CD4-positive, alpha-beta T cell treated with Interleukin-4 for 4 hours (primary cell): ENCODE data around the gene SS18L1.

Experiments
- DNase-seq: peaks from one replicate; pipeline ENCODE4 v3.0.0-alpha.2; 2020

Gene SS18L1

GRCh38 chr20:62174870-62175624 is 31.5 kb downstream of the SS18L1 start:
- DNase-seq, result no peak

DNA sequence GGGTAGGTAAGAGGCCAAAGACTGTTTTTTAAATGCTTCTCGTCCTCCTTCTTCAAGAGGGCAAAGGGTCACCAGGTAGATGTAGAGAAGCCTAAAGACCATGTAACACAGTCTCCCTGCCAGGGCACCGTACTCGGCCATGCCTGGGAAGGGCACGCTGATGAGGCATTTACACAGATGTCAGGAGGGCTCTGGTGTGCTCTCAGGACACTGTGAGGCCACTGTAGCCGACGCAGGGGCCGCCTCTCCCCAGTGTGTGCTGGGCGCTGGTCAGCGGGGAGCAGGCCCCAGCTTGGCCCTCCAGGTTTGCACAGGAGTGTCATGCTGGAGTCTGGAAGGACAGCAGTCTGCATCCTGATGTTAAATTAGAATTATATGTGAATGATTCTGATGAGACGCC is 32.1 kb downstream of the SS18L1 start:
- no peak for DNase-seq

DNA sequence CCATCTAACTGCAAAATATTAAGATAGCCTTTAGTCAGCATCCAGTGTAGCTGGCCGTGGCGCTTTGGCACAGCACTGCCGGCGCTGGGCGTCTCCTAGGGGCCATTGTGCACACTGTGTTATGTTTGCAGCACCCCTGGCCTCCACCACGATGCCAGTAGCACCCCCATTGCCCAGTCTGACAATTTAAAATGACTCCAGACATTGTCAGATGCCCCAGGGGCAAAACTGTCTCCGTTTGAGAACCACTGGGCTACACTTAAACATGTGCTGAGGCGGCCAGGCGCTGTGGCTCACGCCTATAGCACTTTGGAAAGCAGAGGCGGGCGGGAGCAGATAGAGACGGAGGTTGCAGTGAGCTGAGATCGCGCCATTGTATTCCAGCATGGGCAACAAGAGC is 33.3 kb downstream of the SS18L1 start:
- DNase-seq, result no peak

GRCh38 chr20:62177307-62177706 is 33.7 kb downstream of the SS18L1 start:
- DNase-seq, result no peak

- DNase-seq, result no peak
These were observed 35.0 kb downstream of the SS18L1 start for GRCh38 chr20:62178316-62179161.

DNA sequence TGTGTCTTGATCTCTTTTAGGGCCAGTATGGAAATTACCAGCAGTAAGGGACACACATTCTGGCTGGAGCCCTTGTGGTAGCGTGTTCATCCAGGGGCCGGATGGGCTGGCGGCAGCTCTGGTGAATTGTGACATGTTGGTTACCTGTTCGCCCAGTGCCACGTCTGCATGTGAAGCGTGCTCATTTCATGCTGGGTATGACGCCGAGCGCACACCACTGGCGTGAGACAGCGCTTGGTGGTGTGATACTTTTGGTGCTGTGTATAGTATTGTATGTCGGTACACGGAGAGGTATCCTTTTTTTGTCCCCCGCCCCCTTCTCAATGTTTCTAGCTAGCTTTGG is 35.6 kb downstream of the SS18L1 start:
- no peak for DNase-seq

DNA sequence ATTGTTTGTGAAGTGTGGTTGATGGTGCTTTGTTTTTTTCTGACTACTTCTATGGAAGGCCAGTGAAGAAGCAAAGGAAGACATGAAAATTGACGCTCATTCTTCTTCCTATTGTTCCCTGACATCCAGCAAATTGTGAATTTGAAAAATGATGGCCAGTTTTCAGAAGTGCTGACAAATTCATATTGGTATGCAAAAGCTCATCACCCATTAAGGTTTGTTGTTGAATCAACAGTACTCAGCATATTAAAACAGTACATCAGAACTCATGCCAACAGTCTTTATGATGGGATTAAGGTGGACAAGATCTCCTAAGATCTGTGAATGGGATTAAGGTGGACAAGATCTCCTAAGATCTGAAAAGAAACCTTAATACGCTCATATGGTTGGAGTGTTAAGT is 38.2 kb downstream of the SS18L1 start:
- no peak for DNase-seq

GRCh38 chr20:62182469-62183425 is 39.2 kb downstream of the SS18L1 start, which contains the start of gene MTG2:
Gene MTG2 (plus strand): TSS chr20:62183028. CDS start chr20:62193421, 10,393 bp downstream.
- peak; percentile 93 for DNase-seq

- DNase-seq, result no peak
These were observed 40.0 kb downstream of the SS18L1 start for GRCh38 chr20:62183426-62184142.

- DNase-seq, result no peak
These were observed 42.5 kb downstream of the SS18L1 start for GRCh38 chr20:62186096-62186426.

- no peak for DNase-seq
These were observed 43.6 kb downstream of the SS18L1 start for GRCh38 chr20:62186887-62187866.

DNA sequence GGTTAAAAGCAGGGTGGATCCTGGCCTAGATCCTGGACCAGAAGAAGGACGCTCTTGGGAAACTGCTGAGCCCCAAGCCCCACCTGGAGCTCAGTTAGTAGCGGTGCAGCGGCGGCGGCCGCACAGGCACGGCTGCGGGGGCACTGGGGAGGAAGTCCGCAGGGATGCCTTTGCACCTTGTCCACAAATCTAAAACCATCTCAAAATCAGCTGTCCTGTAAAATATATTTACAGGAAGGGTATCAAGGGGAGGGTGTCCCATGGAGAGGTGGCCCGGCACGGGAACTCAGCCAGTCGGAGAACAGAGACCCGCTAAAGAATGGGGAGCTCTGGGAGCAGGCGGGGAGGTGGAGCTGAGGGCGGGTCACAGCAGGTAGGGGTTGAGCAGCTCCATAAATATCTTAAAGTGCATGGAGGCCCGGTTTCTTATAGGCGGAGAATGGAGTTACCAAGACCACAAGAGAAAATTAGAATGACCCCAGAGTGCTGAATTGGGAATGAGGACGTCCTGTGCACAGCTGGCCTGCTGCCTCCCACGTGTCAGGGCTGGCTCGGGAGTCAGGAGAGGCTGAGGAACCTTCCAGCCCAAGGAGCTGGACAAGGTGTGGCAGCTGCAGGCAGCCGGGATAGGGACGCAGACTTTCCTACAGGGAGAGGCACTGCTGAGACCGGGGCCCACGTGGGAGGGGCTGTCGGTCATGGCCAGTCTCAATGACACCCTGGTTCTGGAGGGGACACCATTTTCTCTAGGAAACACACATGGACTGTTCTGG is 47.3 kb downstream of the SS18L1 start:
- no peak for DNase-seq

DNA sequence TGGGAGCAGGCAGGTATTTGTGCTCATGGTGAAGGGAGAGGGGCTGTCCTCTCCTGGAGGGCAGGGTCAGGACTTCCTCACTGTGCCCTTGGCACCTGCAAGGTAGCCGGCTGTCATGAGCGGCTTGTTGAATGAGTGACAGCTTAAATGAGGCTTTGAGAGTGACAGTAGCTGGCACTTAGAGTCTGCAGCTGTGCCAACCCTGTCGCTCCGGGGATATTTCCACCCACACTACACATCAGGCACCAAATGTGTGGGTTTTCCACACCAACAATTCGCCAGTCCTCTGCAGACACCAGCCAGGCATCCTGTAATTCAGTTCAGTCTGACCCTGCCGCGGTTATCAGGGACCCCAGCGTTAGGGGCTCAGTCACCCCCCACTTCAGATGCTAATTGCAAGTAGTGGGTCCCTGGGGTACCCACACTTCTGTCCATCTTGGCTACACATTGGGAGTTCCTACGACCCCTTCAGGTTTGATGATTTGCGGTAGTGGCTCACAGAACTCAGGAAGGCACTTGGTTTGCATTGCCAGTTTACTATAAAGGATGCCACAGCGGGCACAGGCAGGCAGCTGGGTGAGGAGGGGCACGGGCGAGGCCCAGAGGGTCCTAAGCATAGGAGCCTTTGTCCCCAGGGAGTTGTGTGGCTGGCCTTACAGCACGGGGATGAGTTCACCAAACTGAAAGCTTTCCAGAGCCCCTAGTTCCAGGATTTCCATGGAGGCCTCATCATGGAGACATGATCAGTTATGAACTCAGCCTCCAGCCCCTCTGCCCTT is 48.4 kb downstream of the SS18L1 start:
- no peak for DNase-seq

DNA sequence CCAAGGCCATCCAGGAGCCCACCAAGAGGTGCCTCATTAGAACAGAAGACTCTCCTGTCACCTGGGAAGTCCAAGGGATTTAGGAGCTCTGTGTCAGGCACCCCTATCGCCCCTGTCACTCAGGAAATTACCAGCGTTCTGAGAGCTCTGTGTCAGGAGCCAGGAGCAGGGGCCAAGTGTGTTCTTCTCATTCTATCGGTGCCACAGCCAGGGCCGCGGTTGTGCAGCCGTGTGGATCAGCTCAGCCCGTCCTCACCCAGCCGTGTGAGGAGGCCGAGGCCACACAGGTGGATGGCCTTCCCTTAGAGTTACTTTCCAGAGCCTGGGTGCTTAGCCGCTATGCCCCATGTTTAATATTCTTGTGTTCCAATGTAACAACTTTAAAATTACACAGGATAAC is 49.1 kb downstream of the SS18L1 start:
- no peak for DNase-seq

- no peak for DNase-seq
These were observed 49.8 kb downstream of the SS18L1 start for GRCh38 chr20:62193079-62194025.

DNA sequence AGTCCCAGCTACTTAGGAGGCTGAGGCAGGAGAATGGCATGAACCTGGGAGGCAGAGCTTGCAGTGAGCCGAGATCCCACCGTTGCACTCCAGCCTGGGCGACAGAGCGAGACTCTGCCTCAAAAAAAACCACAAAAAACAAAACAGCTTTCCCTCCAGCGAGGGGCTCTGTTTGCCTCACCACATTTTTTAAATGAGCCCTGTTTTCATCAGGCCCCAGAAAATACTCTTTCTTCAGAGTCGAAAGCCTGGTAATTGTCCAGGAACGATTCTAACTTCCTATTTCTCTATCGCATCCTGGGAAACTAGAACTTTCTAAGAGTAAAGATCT is 51.5 kb downstream of the SS18L1 start:
- DNase-seq, result no peak

DNA sequence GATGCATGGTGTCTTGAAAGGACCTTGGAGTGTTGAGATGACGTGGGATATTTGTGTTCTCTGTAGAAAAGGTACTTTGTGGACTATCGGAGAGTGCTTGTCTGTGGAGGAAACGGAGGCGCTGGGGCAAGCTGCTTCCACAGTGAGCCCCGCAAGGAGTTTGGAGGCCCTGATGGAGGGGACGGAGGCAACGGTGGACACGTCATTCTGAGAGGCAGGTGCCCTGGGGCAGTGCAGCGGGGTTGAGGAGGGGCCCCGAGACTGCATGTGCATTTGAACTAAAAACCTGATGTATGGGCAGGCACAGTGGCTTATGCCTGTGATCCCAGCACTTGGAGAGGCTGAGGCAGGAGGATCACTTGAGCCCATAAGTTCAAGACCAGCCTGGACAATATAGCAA is 52.2 kb downstream of the SS18L1 start:
- DNase-seq, result no peak

- DNase-seq, result no peak
These were observed 52.7 kb downstream of the SS18L1 start for GRCh38 chr20:62196286-62196685.

DNA sequence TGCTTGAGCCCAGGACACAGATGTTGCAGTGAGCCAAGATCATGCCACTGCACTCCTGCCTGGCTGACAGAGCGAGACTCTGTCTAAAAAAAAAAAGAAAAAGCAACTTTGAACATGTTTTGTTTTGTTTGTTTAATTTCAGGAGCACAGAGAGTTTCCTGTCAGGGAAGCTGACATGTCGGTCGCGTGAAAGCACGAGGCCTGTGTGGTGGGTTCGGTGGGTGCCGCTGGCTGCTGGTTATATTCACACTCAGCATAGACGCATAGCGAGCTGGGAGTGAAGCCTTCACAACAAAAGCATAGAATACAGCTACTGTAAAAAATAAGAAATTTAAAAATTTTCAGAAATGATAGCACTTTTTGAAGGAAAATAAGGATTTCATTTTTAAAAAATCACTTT is 53.7 kb downstream of the SS18L1 start:
- DNase-seq, result no peak
